IMR-90 (cell line): ENCODE data around the gene GRM8. TPM values are rescaled to one million over a fixed set of nuclear protein-coding genes. Genes with fewer than 3 reads are reported as not detected.

ENCODE experiments used
- ATAC-seq: fragments of 200-7000 bp; cut with Tn5 transposase; 2 replicates; pipeline ENCODE4 v1.9.1; 2020; ENCODE audit warnings: low read depth, mild to moderate bottlenecking, moderate library complexity
- BruUV-seq: library from RNA; stranded (reverse); fragments of 400-500 nt; replicated peaks from 2 replicates; lab custom pipeline; 2021; lab: Mats Ljungman, UMichigan
- CTCF ChIA-PET: fragments of 300-600 bp; formaldehyde crosslinking; extraction: SDS; loops from one replicate; lab custom pipeline; 2021; ENCODE audit warnings: antibody characterized with exemption; lab: Yijun Ruan, JAX
- POLR2A ChIA-PET: fragments of 300-600 bp; sonication (Branson Sonifier 250); formaldehyde crosslinking; loops from one replicate; lab custom pipeline; 2022; ENCODE audit warnings: antibody characterized with exemption; ENCODE audit not compliant: unreplicated experiment; lab: Charles Lee
- DNase-seq: peaks from one replicate; pipeline ENCODE4 v3.0.0; 2013
- H2AFZ ChIP-seq: replicated peaks from 2 replicates; pipeline ENCODE3; 2013; ENCODE audit warnings: low read length, mild to moderate bottlenecking; ENCODE audit not compliant: poor library complexity
- H2AK5ac ChIP-seq: 2 replicates; pipeline ENCODE4 v1.6.1; 2013; ENCODE audit warnings: low read depth, low read length, inconsistent platforms
- H2AK9ac ChIP-seq: replicated peaks from 2 replicates; pipeline ENCODE3; 2013; ENCODE audit warnings: mild to moderate bottlenecking, low read depth, low read length, moderate library complexity; ENCODE audit not compliant: poor library complexity
- H2BK120ac ChIP-seq: 2 replicates; pipeline ENCODE4 v1.6.1; 2013; ENCODE audit warnings: low read depth, low read length, inconsistent platforms
- H2BK15ac ChIP-seq: 3 replicates; pipeline ENCODE4 v1.6.1; 2013; ENCODE audit warnings: low read depth, low read length, inconsistent platforms
- H2BK20ac ChIP-seq: 2 replicates; pipeline ENCODE4 v1.6.1; 2013; ENCODE audit warnings: low read depth, mild to moderate bottlenecking, inconsistent platforms, low read length, moderate library complexity
- H2BK5ac ChIP-seq: 2 replicates; pipeline ENCODE4 v1.6.1; 2013; ENCODE audit warnings: mild to moderate bottlenecking, low read depth, low read length, inconsistent platforms; ENCODE audit not compliant: poor library complexity, severe bottlenecking
- H3K14ac ChIP-seq: replicated peaks from 2 replicates; pipeline ENCODE4 v1.6.1; 2013; ENCODE audit warnings: low read depth, low read length, inconsistent platforms
- H3K18ac ChIP-seq: 2 replicates; pipeline ENCODE4 v1.6.1; 2013; ENCODE audit warnings: low read depth, low read length, control low read depth
- H3K23ac ChIP-seq: 2 replicates; pipeline ENCODE4 v1.6.1; 2013; ENCODE audit warnings: low read depth, low read length, inconsistent platforms
- H3K27ac ChIP-seq: 2 replicates; pipeline ENCODE4 v1.5.1; 2013; ENCODE audit warnings: mild to moderate bottlenecking, control low read depth, low read length; ENCODE audit not compliant: insufficient read depth
- H3K27me3 ChIP-seq: 2 replicates; pipeline ENCODE4 v1.6.1; 2013; ENCODE audit warnings: low read length; ENCODE audit not compliant: control insufficient read depth, insufficient read depth
- H3K36me3 ChIP-seq: 2 replicates; pipeline ENCODE4 v1.6.1; 2013; ENCODE audit warnings: low read length, mixed read lengths; ENCODE audit not compliant: control insufficient read depth, insufficient read depth
- H3K4ac ChIP-seq: 2 replicates; pipeline ENCODE4 v1.6.1; 2013; ENCODE audit warnings: low read depth, low read length, inconsistent platforms
- H3K4me1 ChIP-seq: 2 replicates; pipeline ENCODE4 v1.6.1; 2013; ENCODE audit warnings: low read length, mixed read lengths; ENCODE audit not compliant: control insufficient read depth, insufficient read depth
- H3K4me2 ChIP-seq: 2 replicates; pipeline ENCODE4 v1.6.1; 2013; ENCODE audit warnings: low read depth, mild to moderate bottlenecking, control low read depth, low read length, moderate library complexity
- H3K4me3 ChIP-seq: 2 replicates; pipeline ENCODE4 v1.5.1; 2013; ENCODE audit warnings: low read depth, mild to moderate bottlenecking, control low read depth, low read length, moderate library complexity; ENCODE audit not compliant: insufficient read depth
- H3K56ac ChIP-seq: 2 replicates; pipeline ENCODE4 v1.6.1; 2013; ENCODE audit warnings: low read length, inconsistent platforms; ENCODE audit not compliant: insufficient read depth; ENCODE audit errors: extremely low read depth
- H3K79me1 ChIP-seq, 2 experiments: 2 replicates each; pipeline ENCODE4 v1.6.1; 2013; ENCODE audit warnings: low read length in 2 of 2, inconsistent platforms in 1 of 2, low read depth in 1 of 2
- H3K9ac ChIP-seq: 2 replicates; pipeline ENCODE4 v1.6.1; 2013; ENCODE audit warnings: low read depth, low read length, control low read depth
- H3K9me1 ChIP-seq: 2 replicates; pipeline ENCODE4 v1.6.1; 2013; ENCODE audit warnings: low read length, inconsistent platforms; ENCODE audit not compliant: insufficient read depth
- H3K9me3 ChIP-seq: 2 replicates; pipeline ENCODE4 v1.6.1; 2013; ENCODE audit warnings: low read length; ENCODE audit not compliant: control insufficient read depth, insufficient read depth
- H4K20me1 ChIP-seq: 2 replicates; pipeline ENCODE4 v1.6.1; 2013; ENCODE audit warnings: low read length, inconsistent platforms; ENCODE audit not compliant: insufficient read depth
- H4K5ac ChIP-seq: 2 replicates; pipeline ENCODE4 v1.6.1; 2013; ENCODE audit warnings: mild to moderate bottlenecking, low read depth, low read length, control low read depth
- H4K8ac ChIP-seq, 2 experiments: 2 replicates each; pipeline ENCODE4 v1.6.1; 2013; ENCODE audit warnings: low read depth in 2 of 2, low read length in 2 of 2, control low read depth in 1 of 2, inconsistent platforms in 1 of 2
- H4K91ac ChIP-seq: 2 replicates; pipeline ENCODE4 v1.6.1; 2013; ENCODE audit warnings: low read depth, low read length, inconsistent platforms; ENCODE audit not compliant: insufficient read depth
- CHD1 ChIP-seq: IDR thresholded peaks from 2 replicates; pipeline ENCODE4 v1.6.1; 2012; ENCODE audit warnings: low read depth, low read length, improper control_type of control experiment
- ELK1 ChIP-seq: fragments of 150-350 bp; IDR thresholded peaks from 2 replicates; pipeline ENCODE4 v1.6.1; 2016; ENCODE audit warnings: low read depth, mild to moderate bottlenecking, low read length, moderate library complexity, borderline replicate concordance
- FOS ChIP-seq: fragments of 150-350 bp; IDR thresholded peaks from 2 replicates; pipeline ENCODE4 v1.6.1; 2016; ENCODE audit warnings: low read depth, low read length
- NFE2L2 ChIP-seq: fragments of 150-350 bp; IDR thresholded peaks from 2 replicates; pipeline ENCODE4 v1.6.1; 2016; ENCODE audit warnings: low read depth, mild to moderate bottlenecking, low read length
- RAD21 ChIP-seq: IDR thresholded peaks from 2 replicates; pipeline ENCODE4 v1.6.1; 2012; ENCODE audit warnings: low read length, improper control_type of control experiment
- RFX5 ChIP-seq: IDR thresholded peaks from 2 replicates; pipeline ENCODE4 v1.8.0; 2012; ENCODE audit warnings: low read depth, mild to moderate bottlenecking, low read length, moderate library complexity
- SMC3 ChIP-seq: fragments of 150-350 bp; IDR thresholded peaks from 2 replicates; pipeline ENCODE4 v1.6.1; 2016; ENCODE audit warnings: low read depth, mild to moderate bottlenecking, antibody characterized with exemption, low read length, moderate library complexity
- USF2 ChIP-seq: fragments of 150-350 bp; IDR thresholded peaks from 2 replicates; pipeline ENCODE4 v1.6.1; 2017; ENCODE audit warnings: mild to moderate bottlenecking, antibody characterized with exemption, low read length, low read depth
- WGBS, 2 experiments: methylation state at CpG; one replicate each; pipeline versions ENCODE4 v1.1.5 to v1.1.7; 2013; ENCODE audit warnings: missing lambda C conversion rate in 2 of 2; ENCODE audit not compliant: insufficient read length in 1 of 2; ENCODE audit errors: extremely low coverage in 2 of 2; 5-methylcytosine and 5-hydroxymethylcytosine counted together
- dilution Hi-C: fragments of 300-500 bp; cut with HindIII; formaldehyde crosslinking; loops from one replicate; pipeline ENCODE4 v1.14.3; 2018; ENCODE audit warnings: low sequenced_read_pairs; ENCODE audit not compliant: unreplicated experiment
- in situ Hi-C: fragments of 300-500 bp; cut with MboI; formaldehyde crosslinking; loops from 3 replicates; pipeline ENCODE4 v1.14.3; 2019; ENCODE audit warnings: low sequenced_read_pairs, inconsistent platforms, mixed read lengths
- intact Hi-C: fragments of 100-400 bp; cut with micrococcal nuclease; formaldehyde crosslinking; loops from 2 replicates; pipeline ENCODE4 v1.10.0; 2022
- polyA plus RNA-seq, 3 experiments: library from polyadenylated mRNA; depleted of rRNA; stranded (reverse); fragments of >200 nt; gene quantifications; 2 replicates each; pipeline ENCODE4 v1.2.3, GENCODE V29; 2012; ENCODE audit warnings: low replicate concordance in 1 of 3
- total RNA-seq: library from RNA; depleted of rRNA; stranded (reverse); fragments of >200 nt; gene quantifications from 2 replicates; pipeline ENCODE4 v1.2.3, GENCODE V29; 2012

The GRM8 gene
- total and polyA plus RNA-seq, 2 of the 4 experiments (the other 2 are of a cell fraction) = not detected

GRCh38 chr7:127239814-127240213 is 12.9 kb downstream of the GRM8 start:
- H3K4ac ChIP-seq = no peak overlapping the region
- no peak overlapping the region for H2BK20ac ChIP-seq
- no peak overlapping the region for H4K91ac ChIP-seq
- H3K27ac ChIP-seq = no peak overlapping the region
- dilution Hi-C loops (no loop called here), in situ Hi-C loops (no loop called here), intact Hi-C loops (no loop called here)
- no peak overlapping the region for H2AK5ac ChIP-seq
- H3K4me3 ChIP-seq = no peak overlapping the region
- no peaks in the 10 kb centered on the region for H3K4me1 ChIP-seq
- no peaks in the 10 kb centered on the region for H3K9me3 ChIP-seq
- no peak overlapping the region for H2AFZ ChIP-seq
- H2BK120ac ChIP-seq = no peak overlapping the region
- no peak overlapping the region for H3K14ac ChIP-seq
- H3K4me2 ChIP-seq = no peak overlapping the region
- H4K5ac ChIP-seq = no peak overlapping the region
- H3K23ac ChIP-seq = no peak overlapping the region
- WGBS, 2 experiments = 75% methylated on average over 2 of the region's 6 CpGs; no CpG with 5 or more reads in 1 of the 2 experiments
- H3K9ac ChIP-seq = no peak overlapping the region
- BruUV-seq = no TSS peak
- H2BK5ac ChIP-seq = no peak overlapping the region
- no peak for DNase-seq
- no peak overlapping the region for H3K18ac ChIP-seq
- H3K36me3 ChIP-seq = no peaks in the 10 kb centered on the region
- ATAC-seq = no peak
- H2AK9ac ChIP-seq = no peak overlapping the region
- H4K8ac ChIP-seq = no peak overlapping the region
- H3K79me1 ChIP-seq = no peaks in the 10 kb centered on the region
- no peaks in the 10 kb centered on the region for H3K9me1 ChIP-seq
- POLR2A ChIA-PET = no interaction called here
- no peak for TF ChIP-seq CHD1
- no peak for TF ChIP-seq FOS
- TF ChIP-seq SMC3 = no peak
- no peak for TF ChIP-seq ELK1
- no peak for TF ChIP-seq RFX5
- TF ChIP-seq RAD21 = no peak
- TF ChIP-seq USF2 = no peak
- TF ChIP-seq NFE2L2 = no peak
- CTCF ChIA-PET = interaction anchor here (0.9 kb wide), 1 partner anchor 15 kb away, joined by 3 read pairs; no protein-coding TSS in a partner anchor
- H2BK15ac ChIP-seq = no peak overlapping the region
- no peaks in the 10 kb centered on the region; the same call in 1 of the 2 replicates for H3K27me3 ChIP-seq
- no peak overlapping the region for H3K56ac ChIP-seq
- no peaks in the 10 kb centered on the region for H4K20me1 ChIP-seq
